NCI-H2171 (cell line): ENCODE results near the gene PDE5A.
A peak's percentile ranks its signal among the peaks of the same experiment; 100 is the strongest.
"Not testable (repeated sequence)": the region's sequence is repeated elsewhere in the genome, so short reads cannot be mapped to it uniquely, and the experiment has no call there.

Experiments
- DNase-seq: peaks from one replicate; lab custom pipeline; 2025; lab: John Stamatoyannopoulos, UW

The PDE5A gene

GRCh38 chr4:119628281-119629141, at the start of gene PDE5A:
PDE5A (minus strand) TSS chr4:119628804; CDS start chr4:119628671, 133 bp downstream.
- peak; percentile 41 for DNase-seq

- DNase-seq = no peak
Observed at GRCh38 chr4:119676101-119676500, 47.5 kb upstream of the PDE5A start.

GRCh38 chr4:119675391-119675790, 46.8 kb upstream of the PDE5A start:
- DNase-seq = no peak

GRCh38 chr4:119672938-119673337, 44.3 kb upstream of the PDE5A start:
- no peak for DNase-seq

- DNase-seq = no peak
Observed at GRCh38 chr4:119672086-119672485, 43.5 kb upstream of the PDE5A start.

GRCh38 chr4:119671205-119671604, 42.6 kb upstream of the PDE5A start:
- no peak for DNase-seq

GRCh38 chr4:119667802-119668201, 39.2 kb upstream of the PDE5A start:
- no peak for DNase-seq

GRCh38 chr4:119666653-119667091, 38.1 kb upstream of the PDE5A start:
- no peak for DNase-seq

- DNase-seq = no peak
Observed at GRCh38 chr4:119665752-119666151, 37.1 kb upstream of the PDE5A start.

GRCh38 chr4:119664168-119664907, 35.7 kb upstream of the PDE5A start:
- no peak for DNase-seq

GRCh38 chr4:119663160-119663788, 34.7 kb upstream of the PDE5A start:
- DNase-seq = no peak

GRCh38 chr4:119662612-119663011, 34.0 kb upstream of the PDE5A start:
- not testable (repeated sequence) for DNase-seq

GRCh38 chr4:119661231-119661630, 32.6 kb upstream of the PDE5A start:
- DNase-seq = no peak

GRCh38 chr4:119659576-119659975, 31.0 kb upstream of the PDE5A start:
- no peak for DNase-seq

GRCh38 chr4:119657111-119657611, 28.6 kb upstream of the PDE5A start:
- DNase-seq = no peak

GRCh38 chr4:119656342-119656741, 27.7 kb upstream of the PDE5A start:
- DNase-seq = no peak

- DNase-seq = no peak
Observed at GRCh38 chr4:119655111-119655837, 26.7 kb upstream of the PDE5A start.

- DNase-seq = no peak
Observed at GRCh38 chr4:119653990-119654389, 25.4 kb upstream of the PDE5A start.

GRCh38 chr4:119652998-119653397, 24.4 kb upstream of the PDE5A start:
- no peak for DNase-seq

- no peak for DNase-seq
Observed at GRCh38 chr4:119648398-119648797, 19.8 kb upstream of the PDE5A start.

- no peak for DNase-seq
Observed at GRCh38 chr4:119647558-119647957, 19.0 kb upstream of the PDE5A start.
